ENCODE results near the gene CRIP2. TPM values are rescaled to one million over a fixed set of nuclear protein-coding genes. Genes with fewer than 3 reads are reported as not detected.

The CRIP2 gene
- total and polyA plus RNA-seq, 9 donors = 144 to 335 (median 235) TPM

DNA sequence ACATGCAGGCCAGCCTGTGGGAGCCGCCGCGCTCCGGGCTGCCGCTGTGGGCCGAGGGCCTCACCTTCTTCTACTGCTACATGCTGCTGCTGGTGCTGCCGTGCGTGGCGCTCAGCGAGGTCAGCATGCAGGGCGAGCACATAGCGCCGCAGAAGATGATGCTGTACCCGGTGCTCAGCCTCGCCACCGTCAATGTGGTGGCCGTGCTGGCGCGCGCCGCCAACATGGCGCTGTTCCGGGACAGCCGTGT is 54.6 kb downstream of the CRIP2 start:
- H3K27ac ChIP-seq (ENCODE audit: low read length) = no peak overlapping the region
- H3K4me1 ChIP-seq (ENCODE audit: control insufficient read depth, insufficient read depth, low read length) = peaks cover 28% of the 10 kb centered on the region
- DNase-seq = no peak
- H3K36me3 ChIP-seq (ENCODE audit: control insufficient read depth, insufficient read depth, low read length) = no peaks in the 10 kb centered on the region
- peak overlapping the region; percentile 10 for H3K4me3 ChIP-seq (ENCODE audit: low read length)
- 26% methylated on average over 24 of the region's 24 CpGs for WGBS (ENCODE audit: insufficient coverage)
- no peaks in the 10 kb centered on the region for H3K9me3 ChIP-seq (replicated peaks; ENCODE audit: control insufficient read depth, low read depth, low read length)
- peaks cover 42% of the 10 kb centered on the region for H3K27me3 ChIP-seq (ENCODE audit: control insufficient read depth, insufficient read depth, low read length)

Other genes with a start within 250 kb of the CRIP2 start
- 44.6 TPM for gene BTBD6, start 226.3 kb upstream of the CRIP2 start, total RNA-seq
- gene BTBD6, start 226.3 kb upstream of the CRIP2 start, polyA plus RNA-seq (ENCODE audit: insufficient read depth in 1 of 8, insufficient read length in 8 of 8, low replicate concordance in 1 of 8) = 10 to 100 TPM; 32.6 to 46.6 (median 37.9) TPM
- gene BRF1, start 173.8 kb upstream of the CRIP2 start, total RNA-seq = 29.9 TPM
- 10 to 100 TPM; 25.3 to 31.3 (median 27.9) TPM for gene BRF1, start 173.8 kb upstream of the CRIP2 start, polyA plus RNA-seq (ENCODE audit: insufficient read depth in 1 of 8, insufficient read length in 8 of 8, low replicate concordance in 1 of 8)
- gene PACS2, start 160.1 kb upstream of the CRIP2 start, total RNA-seq = 66.2 TPM
- 100 to 1,000 TPM in 3 of 8 donors, 10 to 100 TPM in 5; 67.1 to 110 (median 87.9) TPM for gene PACS2, start 160.1 kb upstream of the CRIP2 start, polyA plus RNA-seq (ENCODE audit: insufficient read depth in 1 of 8, insufficient read length in 8 of 8, low replicate concordance in 1 of 8)
- gene TEX22, start 76.3 kb upstream of the CRIP2 start, total RNA-seq = 0.49 TPM
- 1 to 10 TPM in 1 of 8 donors, under 1 TPM in 7; 0.23 to 1.1 (median 0.47) TPM for gene TEX22, start 76.3 kb upstream of the CRIP2 start, polyA plus RNA-seq (ENCODE audit: insufficient read depth in 1 of 8, insufficient read length in 8 of 8, low replicate concordance in 1 of 8)
- 41.8 TPM for gene MTA1, start 55.0 kb upstream of the CRIP2 start, total RNA-seq
- 100 to 1,000 TPM in 3 of 8 donors, 10 to 100 TPM in 5; 64.1 to 112 (median 91.3) TPM for gene MTA1, start 55.0 kb upstream of the CRIP2 start, polyA plus RNA-seq (ENCODE audit: insufficient read depth in 1 of 8, insufficient read length in 8 of 8, low replicate concordance in 1 of 8)
- gene CRIP1, start 12.1 kb downstream of the CRIP2 start, total RNA-seq = 39.3 TPM
- 10 to 100 TPM; 32.6 to 64.4 (median 56.7) TPM for gene CRIP1, start 12.1 kb downstream of the CRIP2 start, polyA plus RNA-seq (ENCODE audit: insufficient read depth in 1 of 8, insufficient read length in 8 of 8, low replicate concordance in 1 of 8)
- gene TEDC1, start 16.4 kb downstream of the CRIP2 start, total RNA-seq = 7.0 TPM
- 1 to 10 TPM; 5.6 to 9.3 (median 7.7) TPM for gene TEDC1, start 16.4 kb downstream of the CRIP2 start, polyA plus RNA-seq (ENCODE audit: insufficient read depth in 1 of 8, insufficient read length in 8 of 8, low replicate concordance in 1 of 8)
- gene TMEM121, start 51.8 kb downstream of the CRIP2 start, total RNA-seq = 4.8 TPM
- gene TMEM121, start 51.8 kb downstream of the CRIP2 start, polyA plus RNA-seq (ENCODE audit: insufficient read depth in 1 of 8, insufficient read length in 8 of 8, low replicate concordance in 1 of 8) = 1 to 10 TPM; 1.3 to 3.7 (median 3.3) TPM